ENCODE data around the gene WDR43. TPM values are rescaled to one million over a fixed set of nuclear protein-coding genes. Genes with fewer than 3 reads are reported as not detected.

WDR43 gene
- total and polyA plus RNA-seq, 5 donors = 5.4 to 34.9 (median 18.9) TPM

DNA sequence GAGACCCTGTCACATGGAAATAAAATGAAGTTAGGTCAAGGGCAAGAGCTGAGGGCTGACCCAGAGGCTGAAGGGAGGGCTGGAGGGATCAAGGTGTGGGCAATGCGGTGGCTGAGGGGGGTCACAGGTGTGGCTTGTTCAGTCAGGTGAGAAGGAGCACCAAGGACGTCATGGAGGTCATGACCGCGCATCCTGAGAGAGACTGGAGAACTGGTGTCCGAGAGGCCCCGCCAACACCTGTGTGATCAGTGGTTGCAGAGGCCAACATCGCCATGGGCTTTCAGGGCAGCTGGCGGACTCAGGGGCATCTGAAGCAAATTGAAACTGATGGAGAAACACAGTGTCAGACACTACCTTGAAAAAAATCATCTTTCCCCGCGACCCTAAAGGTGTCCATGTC, 99.6 kb downstream of the WDR43 start:
- WGBS = 95% methylated on average over 10 of the region's 10 CpGs
- DNase-seq (no peak), ATAC-seq (no peak)
- intact Hi-C loops (cut with DNase I) = no loop called here
- Histone ChIP-seq H3K4me1 (ENCODE audit: control insufficient read depth, insufficient read depth, low read length) (no peaks in the 10 kb centered on the region), H3K27me3 (ENCODE audit: control insufficient read depth, insufficient read depth) (no peaks in the 10 kb centered on the region), H3K27ac (ENCODE audit: low read length) (no peak overlapping the region), H3K9me3 (ENCODE audit: control insufficient read depth, low read length) (no peaks in the 10 kb centered on the region), H3K4me3 (ENCODE audit: low read length) (no peak overlapping the region)

- Histone ChIP-seq H3K27ac (ENCODE audit: low read length) (no peak overlapping the region), H3K4me1 (ENCODE audit: control insufficient read depth, insufficient read depth, low read length) (no peaks in the 10 kb centered on the region), H3K4me3 (ENCODE audit: low read length) (no peak overlapping the region), H3K27me3 (ENCODE audit: control insufficient read depth, insufficient read depth) (no peaks in the 10 kb centered on the region), H3K9me3 (ENCODE audit: control insufficient read depth, low read length) (no peaks in the 10 kb centered on the region)
- intact Hi-C loops (cut with DNase I) = no loop called here
- DNase-seq (no peak), ATAC-seq (no peak)
- 83% methylated on average over 7 of the region's 7 CpGs for WGBS
These were observed 100.2 kb downstream of the WDR43 start for GRCh38 chr2:28994679-28995078.

DNA sequence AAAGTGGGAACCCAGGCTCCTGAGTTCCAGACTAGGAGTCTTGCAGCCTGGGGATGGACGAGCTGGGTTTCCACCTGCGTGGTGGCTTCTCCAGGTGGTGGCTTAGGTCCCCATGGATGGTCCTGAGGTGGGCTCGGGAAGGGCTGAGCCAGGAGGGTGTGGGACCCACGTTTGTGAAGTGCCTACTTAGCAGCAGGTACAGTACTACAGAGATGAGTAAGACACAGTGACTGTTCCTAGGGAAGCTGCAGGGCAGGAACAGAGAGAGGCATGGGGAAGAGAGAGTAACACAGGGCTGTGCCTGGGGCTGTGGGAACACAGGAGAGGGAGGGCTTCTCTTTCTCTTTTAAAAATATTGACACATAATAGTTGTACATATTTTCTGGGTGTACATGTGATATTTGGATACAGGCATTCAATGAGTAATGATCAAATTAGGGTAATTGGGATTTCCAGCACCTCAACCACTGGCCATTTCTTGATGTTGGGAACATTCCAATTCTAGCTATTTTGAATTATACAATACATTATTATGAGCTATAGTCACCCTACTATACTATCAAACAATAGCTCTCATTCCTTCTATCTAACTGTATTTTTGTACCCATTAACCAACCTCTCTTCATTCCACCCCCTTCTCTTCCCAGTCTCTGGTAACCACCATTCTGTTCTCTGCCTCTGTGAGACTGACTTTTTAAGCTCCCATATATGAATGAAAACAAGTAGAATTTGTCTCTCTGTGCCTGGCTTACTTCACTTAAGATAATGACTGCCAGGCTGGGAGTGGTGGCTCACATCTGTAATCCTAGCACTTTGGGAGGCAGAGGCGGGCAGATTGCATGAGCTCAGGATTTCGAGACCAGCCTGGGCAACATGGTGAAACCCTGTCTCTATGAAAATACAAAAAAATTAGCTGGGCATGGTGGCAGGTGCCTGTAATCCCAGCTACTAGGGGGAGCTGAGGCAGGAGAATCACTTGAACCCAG, 101.6 kb downstream of the WDR43 start:
- Histone ChIP-seq H3K4me3 (ENCODE audit: low read length) (no peak overlapping the region), H3K27ac (ENCODE audit: low read length) (no peak overlapping the region), H3K27me3 (ENCODE audit: control insufficient read depth, insufficient read depth) (no peaks in the 10 kb centered on the region), H3K4me1 (ENCODE audit: control insufficient read depth, insufficient read depth, low read length) (no peaks in the 10 kb centered on the region), H3K9me3 (ENCODE audit: control insufficient read depth, low read length) (no peaks in the 10 kb centered on the region)
- ATAC-seq (no peak), DNase-seq (no peak)
- intact Hi-C loops (cut with DNase I) = no loop called here
- 81% methylated on average over 6 of the region's 6 CpGs for WGBS

- H3K4me1 ChIP-seq (ENCODE audit: control insufficient read depth, insufficient read depth, low read length) = no peaks in the 10 kb centered on the region
- DNase-seq = peak in 2 of 3 donors; percentile 41 to 64
- peak in 1 of 2 donors; percentile 68 for ATAC-seq
- H3K9me3 ChIP-seq (ENCODE audit: control insufficient read depth, low read length) = no peaks in the 10 kb centered on the region
- H3K27me3 ChIP-seq (ENCODE audit: control insufficient read depth, insufficient read depth) = no peaks in the 10 kb centered on the region
- intact Hi-C loops (cut with DNase I) = no loop called here
- H3K4me3 ChIP-seq (ENCODE audit: low read length) = no peak overlapping the region
- WGBS = 34% methylated on average over 12 of the region's 12 CpGs
- peak overlapping the region; percentile 4 for H3K27ac ChIP-seq (ENCODE audit: low read length)
These were observed 102.9 kb downstream of the WDR43 start for GRCh38 chr2:28997237-28997846.

Other genes with a start within 250 kb of the WDR43 start
- gene PPP1CB, start 142.8 kb upstream of the WDR43 start, total RNA-seq = 100 to 1,000 TPM; 368 to 417 (median 381) TPM
- gene PPP1CB, start 142.8 kb upstream of the WDR43 start, polyA plus RNA-seq = 126 TPM
- 1 to 10 TPM in 1 of 4 donors, under 1 TPM in 1, not detected in 2; 0.56 to 1.3 TPM for gene SPDYA, start 83.8 kb upstream of the WDR43 start, total RNA-seq
- 0.27 TPM for gene SPDYA, start 83.8 kb upstream of the WDR43 start, polyA plus RNA-seq
- gene TRMT61B, start 24.4 kb upstream of the WDR43 start, total RNA-seq = 10 to 100 TPM; 13.9 to 24.3 (median 17.2) TPM
- gene TRMT61B, start 24.4 kb upstream of the WDR43 start, polyA plus RNA-seq = 32.7 TPM
- 10 to 100 TPM; 13.6 to 29.5 (median 26.0) TPM for gene TOGARAM2, start 86.6 kb downstream of the WDR43 start, total RNA-seq
- gene TOGARAM2, start 86.6 kb downstream of the WDR43 start, polyA plus RNA-seq = 17.4 TPM
- gene PCARE, start 179.9 kb downstream of the WDR43 start, total RNA-seq = 1 to 10 TPM in 3 of 4 donors, under 1 TPM in 1; 0.47 to 5.3 (median 2.4) TPM
- gene PCARE, start 179.9 kb downstream of the WDR43 start, polyA plus RNA-seq = 1.1 TPM
- gene CLIP4, start 220.7 kb downstream of the WDR43 start, total RNA-seq = 10 to 100 TPM; 61.4 to 82.7 (median 74.4) TPM
- 27.9 TPM for gene CLIP4, start 220.7 kb downstream of the WDR43 start, polyA plus RNA-seq